ENCODE data around the gene EIF4EBP2. TPM values are rescaled to one million over a fixed set of nuclear protein-coding genes. Genes with fewer than 3 reads are reported as not detected.

Gene EIF4EBP2
- total and polyA plus RNA-seq, 2 experiments from 2014 or later: 42.0 to 131 TPM

DNA sequence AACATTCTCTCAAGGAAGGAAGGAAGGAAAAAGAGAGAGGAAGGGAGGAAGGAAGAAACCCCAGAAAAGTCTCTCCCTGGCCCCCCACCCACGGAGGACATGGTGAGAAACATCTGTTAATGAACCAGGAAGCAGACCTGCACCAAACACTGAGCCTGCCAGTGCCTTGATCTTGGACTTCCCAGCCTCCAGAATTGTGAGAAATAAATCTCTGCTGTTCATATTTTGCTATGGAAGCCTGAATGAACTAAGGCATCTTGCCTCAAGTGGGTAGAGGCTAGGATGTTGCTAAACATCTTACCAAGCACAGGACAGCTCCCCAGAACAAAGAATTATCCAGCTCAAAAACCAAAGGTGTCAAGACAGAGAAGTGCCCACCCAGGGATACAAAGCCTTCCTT lies 40.7 kb upstream of the EIF4EBP2 start:
- Histone ChIP-seq H3K4me3 (no peak overlapping the region), H3F3A (replicated peaks; ENCODE audit: low read depth) (peaks cover 4% of the 10 kb centered on the region; the same call in 1 of the 2 replicates), H3K4me1 (ENCODE audit: insufficient read depth) (peaks cover under 1% of the 10 kb centered on the region; the same call in 1 of the 2 replicates), H3K4me2 (no peak overlapping the region), H4K20me1 (replicated peaks; ENCODE audit: insufficient read depth) (peaks cover 6% of the 10 kb centered on the region; the same call in 1 of the 2 replicates), H2AFZ (no peak overlapping the region), H3K27me3 (ENCODE audit: insufficient read depth) (no peaks in the 10 kb centered on the region), H3K27ac (ENCODE audit: low read depth) (no peak overlapping the region), H3K79me2 (replicated peaks; ENCODE audit: insufficient read depth) (peaks cover 10% of the 10 kb centered on the region; the same call in 1 of the 2 replicates), H3K36me3 (ENCODE audit: insufficient read depth) (no peaks in the 10 kb centered on the region), H3K9me2 (ENCODE audit: insufficient read depth) (no peaks in the 10 kb centered on the region)
- no peak overlapping the region for H3K4me3 Mint-ChIP-seq
- H3K9me3 Mint-ChIP-seq: no peaks in the 10 kb centered on the region
- peaks cover 8% of the 10 kb centered on the region; the same call in 2 of the 3 replicates for H3K4me1 Mint-ChIP-seq
- no peak for ATAC-seq
- no peak overlapping the region for H3K27ac Mint-ChIP-seq
- no peaks in the 10 kb centered on the region for H3K36me3 Mint-ChIP-seq (ENCODE audit: low read depth)
- DNase-seq (ENCODE audit: low spot score): no peak
- TF ChIP-seq ZNF114 (CRISPR knock-in tag; IDR thresholded peaks at IDR 0.05): no peak
- TF ChIP-seq POLR2AphosphoS5 (IDR thresholded peaks at IDR 0.05; ENCODE audit: low read depth): no peak
- peaks cover 9% of the 10 kb centered on the region for H3K27me3 Mint-ChIP-seq (ENCODE audit: insufficient read depth, low read depth, poor library complexity)

DNA sequence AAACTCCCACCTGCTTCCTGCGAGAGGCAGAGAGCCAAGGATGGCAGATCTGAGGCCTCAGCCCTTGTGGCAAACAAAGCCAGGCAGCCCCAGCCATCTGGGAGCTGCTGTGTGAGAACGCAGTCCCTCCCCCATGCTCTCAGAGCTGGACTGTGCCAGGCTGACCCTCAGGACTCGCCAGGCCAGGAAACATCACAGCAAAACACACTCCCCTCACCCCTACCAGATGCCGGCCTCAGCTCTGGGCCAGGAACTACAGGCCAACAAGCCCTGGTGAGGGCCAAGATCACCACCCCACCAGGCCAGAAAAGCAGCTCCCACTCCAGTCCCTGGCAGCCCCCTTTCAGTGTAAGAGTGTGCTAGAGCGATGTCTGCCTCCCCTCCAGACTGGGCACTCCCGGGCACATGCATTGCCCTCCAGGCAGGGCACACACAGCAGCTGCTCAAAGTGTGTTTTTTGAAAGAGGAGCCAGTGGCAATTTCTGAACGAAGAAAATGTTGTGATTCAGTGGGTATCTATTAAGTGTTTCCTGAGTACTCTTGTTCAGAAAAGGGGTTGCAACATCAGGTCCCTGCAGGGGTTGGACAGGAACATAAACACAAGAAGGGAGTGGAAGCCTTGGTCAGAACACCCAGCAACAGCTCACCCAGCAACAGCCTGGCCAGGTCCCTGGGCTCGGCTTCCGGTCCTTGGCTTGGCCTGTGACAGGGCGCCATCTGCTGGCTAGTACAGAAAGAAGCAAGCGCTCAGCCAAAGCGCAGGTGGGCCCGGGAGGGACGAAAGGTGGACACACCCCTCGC lies 39.8 kb upstream of the EIF4EBP2 start:
- peak overlapping the region; percentile 21 for H3K27ac Mint-ChIP-seq
- no peak overlapping the region for H3K4me3 Mint-ChIP-seq
- Histone ChIP-seq H4K20me1 (replicated peaks; ENCODE audit: insufficient read depth) (peaks cover 6% of the 10 kb centered on the region), H3K4me2 (0 out of 2 replicates have a peak overlapping the region, but pooled peaks have one; percentile 32), H3K36me3 (ENCODE audit: insufficient read depth) (no peaks in the 10 kb centered on the region), H3K27ac (ENCODE audit: low read depth) (0 out of 2 replicates have a peak overlapping the region, but pooled peaks have one; percentile 55), H3K9me2 (ENCODE audit: insufficient read depth) (no peaks in the 10 kb centered on the region), H3K27me3 (ENCODE audit: insufficient read depth) (no peaks in the 10 kb centered on the region), H3F3A (replicated peaks; ENCODE audit: low read depth) (peaks cover 8% of the 10 kb centered on the region; the same call in 1 of the 2 replicates), H2AFZ (no peak overlapping the region), H3K4me1 (ENCODE audit: insufficient read depth) (peaks cover 9% of the 10 kb centered on the region), H3K79me2 (replicated peaks; ENCODE audit: insufficient read depth) (peaks cover 10% of the 10 kb centered on the region; the same call in 1 of the 2 replicates), H3K4me3 (no peak overlapping the region)
- TF ChIP-seq CREB1 (CRISPR knock-in tag; IDR thresholded peaks at IDR 0.05; ENCODE audit: low read depth) (no peak), POLR2AphosphoS5 (IDR thresholded peaks at IDR 0.05; ENCODE audit: low read depth) (no peak), NANOG (IDR thresholded peaks at IDR 0.05; ENCODE audit: borderline replicate concordance) (no peak), EZH2phosphoT487 (IDR thresholded peaks at IDR 0.05; ENCODE audit: unreplicated experiment) (no peak), STAT1 (IDR thresholded peaks at IDR 0.05; ENCODE audit: unreplicated experiment) (no peak), CTCF (conservative IDR thresholded peaks at IDR 0.05; ENCODE audit: low read depth in 2 of 2) (peak; percentile 84 to 100), ZNF331 (CRISPR knock-in tag; IDR thresholded peaks at IDR 0.05; ENCODE audit: low read depth) (no peak), ZNF114 (CRISPR knock-in tag; IDR thresholded peaks at IDR 0.05) (no peak)
- TF ChIP-seq, protein P1, sequence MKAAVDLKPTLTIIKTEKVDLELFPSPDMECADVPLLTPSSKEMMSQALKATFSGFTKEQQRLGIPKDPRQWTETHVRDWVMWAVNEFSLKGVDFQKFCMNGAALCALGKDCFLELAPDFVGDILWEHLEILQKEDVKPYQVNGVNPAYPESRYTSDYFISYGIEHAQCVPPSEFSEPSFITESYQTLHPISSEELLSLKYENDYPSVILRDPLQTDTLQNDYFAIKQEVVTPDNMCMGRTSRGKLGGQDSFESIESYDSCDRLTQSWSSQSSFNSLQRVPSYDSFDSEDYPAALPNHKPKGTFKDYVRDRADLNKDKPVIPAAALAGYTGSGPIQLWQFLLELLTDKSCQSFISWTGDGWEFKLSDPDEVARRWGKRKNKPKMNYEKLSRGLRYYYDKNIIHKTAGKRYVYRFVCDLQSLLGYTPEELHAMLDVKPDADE (IDR thresholded peaks at IDR 0.05): peak; percentile 63; the same call in 1 of the 2 replicates
- TF ChIP-seq, protein P2, sequence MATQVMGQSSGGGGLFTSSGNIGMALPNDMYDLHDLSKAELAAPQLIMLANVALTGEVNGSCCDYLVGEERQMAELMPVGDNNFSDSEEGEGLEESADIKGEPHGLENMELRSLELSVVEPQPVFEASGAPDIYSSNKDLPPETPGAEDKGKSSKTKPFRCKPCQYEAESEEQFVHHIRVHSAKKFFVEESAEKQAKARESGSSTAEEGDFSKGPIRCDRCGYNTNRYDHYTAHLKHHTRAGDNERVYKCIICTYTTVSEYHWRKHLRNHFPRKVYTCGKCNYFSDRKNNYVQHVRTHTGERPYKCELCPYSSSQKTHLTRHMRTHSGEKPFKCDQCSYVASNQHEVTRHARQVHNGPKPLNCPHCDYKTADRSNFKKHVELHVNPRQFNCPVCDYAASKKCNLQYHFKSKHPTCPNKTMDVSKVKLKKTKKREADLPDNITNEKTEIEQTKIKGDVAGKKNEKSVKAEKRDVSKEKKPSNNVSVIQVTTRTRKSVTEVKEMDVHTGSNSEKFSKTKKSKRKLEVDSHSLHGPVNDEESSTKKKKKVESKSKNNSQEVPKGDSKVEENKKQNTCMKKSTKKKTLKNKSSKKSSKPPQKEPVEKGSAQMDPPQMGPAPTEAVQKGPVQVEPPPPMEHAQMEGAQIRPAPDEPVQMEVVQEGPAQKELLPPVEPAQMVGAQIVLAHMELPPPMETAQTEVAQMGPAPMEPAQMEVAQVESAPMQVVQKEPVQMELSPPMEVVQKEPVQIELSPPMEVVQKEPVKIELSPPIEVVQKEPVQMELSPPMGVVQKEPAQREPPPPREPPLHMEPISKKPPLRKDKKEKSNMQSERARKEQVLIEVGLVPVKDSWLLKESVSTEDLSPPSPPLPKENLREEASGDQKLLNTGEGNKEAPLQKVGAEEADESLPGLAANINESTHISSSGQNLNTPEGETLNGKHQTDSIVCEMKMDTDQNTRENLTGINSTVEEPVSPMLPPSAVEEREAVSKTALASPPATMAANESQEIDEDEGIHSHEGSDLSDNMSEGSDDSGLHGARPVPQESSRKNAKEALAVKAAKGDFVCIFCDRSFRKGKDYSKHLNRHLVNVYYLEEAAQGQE (IDR thresholded peaks at IDR 0.05; ENCODE audit: unreplicated experiment): no peak
- peaks cover 14% of the 10 kb centered on the region; the same call in 2 of the 3 replicates for H3K4me1 Mint-ChIP-seq
- H3K27me3 Mint-ChIP-seq (ENCODE audit: insufficient read depth, low read depth, poor library complexity): peaks cover 5% of the 10 kb centered on the region
- no peaks in the 10 kb centered on the region for H3K36me3 Mint-ChIP-seq (ENCODE audit: low read depth)
- ATAC-seq (peak; percentile 90), DNase-seq (ENCODE audit: low spot score) (peak; percentile 95)
- no peaks in the 10 kb centered on the region for H3K9me3 Mint-ChIP-seq
